ENCODE results near the gene POLR1E.

The POLR1E gene

GRCh38 chr9:37485389-37486255 lies at the start of gene POLR1E:
POLR1E (plus strand) TSS chr9:37485948; CDS start chr9:37486048, 100 bp downstream.
- DNase-seq: peak; percentile 89

GRCh38 chr9:37436540-37436939 lies 49.2 kb upstream of the POLR1E start:
- no peak for DNase-seq

GRCh38 chr9:37437010-37437409 lies 48.7 kb upstream of the POLR1E start:
- no peak for DNase-seq

GRCh38 chr9:37437621-37438020 lies 48.1 kb upstream of the POLR1E start:
- DNase-seq: no peak

- DNase-seq: no peak
These were observed 47.4 kb upstream of the POLR1E start for GRCh38 chr9:37438359-37438758.

- no peak for DNase-seq
These were observed 43.9 kb upstream of the POLR1E start for GRCh38 chr9:37441776-37442370.

GRCh38 chr9:37442556-37442955 lies 43.2 kb upstream of the POLR1E start:
- DNase-seq: no peak

- no peak for DNase-seq
These were observed 42.2 kb upstream of the POLR1E start for GRCh38 chr9:37443566-37443965.

- DNase-seq: no peak
These were observed 40.9 kb upstream of the POLR1E start for GRCh38 chr9:37444890-37445289.

- no peak for DNase-seq
These were observed 39.9 kb upstream of the POLR1E start for GRCh38 chr9:37445832-37446231.

- DNase-seq: no peak
These were observed 39.3 kb upstream of the POLR1E start for GRCh38 chr9:37446401-37446800.

GRCh38 chr9:37447111-37447510 lies 38.6 kb upstream of the POLR1E start:
- DNase-seq: no peak

GRCh38 chr9:37449862-37450632 lies 35.7 kb upstream of the POLR1E start:
- DNase-seq: no peak

- no peak for DNase-seq
These were observed 34.1 kb upstream of the POLR1E start for GRCh38 chr9:37451628-37452027.

GRCh38 chr9:37452611-37453010 lies 33.1 kb upstream of the POLR1E start:
- no peak for DNase-seq

GRCh38 chr9:37453827-37454226 lies 31.9 kb upstream of the POLR1E start:
- DNase-seq: no peak

- no peak for DNase-seq
These were observed 31.5 kb upstream of the POLR1E start for GRCh38 chr9:37454238-37454637.

- DNase-seq: no peak
These were observed 29.7 kb upstream of the POLR1E start for GRCh38 chr9:37455884-37456647.

GRCh38 chr9:37456817-37457216 lies 28.9 kb upstream of the POLR1E start:
- DNase-seq: no peak

- DNase-seq: no peak
These were observed 21.7 kb upstream of the POLR1E start for GRCh38 chr9:37464006-37464405.

GRCh38 chr9:37464426-37465248 lies 21.1 kb upstream of the POLR1E start:
- peak; percentile 51 for DNase-seq

Measured in NCI-H2107 (cell line).